A549 (cell line): ENCODE data around the gene CHRND.

Experiments used
- ELK1 ChIP-seq: fragments of 150-350 bp; IDR thresholded peaks from 2 replicates; pipeline ENCODE4 v1.6.1; 2014; ENCODE audit warnings: low read depth, mild to moderate bottlenecking, low read length
- HDAC2 ChIP-seq: fragments of 200-600 bp; sonication (generic); IDR thresholded peaks from 2 replicates; pipeline ENCODE4 v1.6.1; 2016
- HEYL ChIP-seq: fragments of 250-450 bp; sonication (Bioruptor Pico); IDR thresholded peaks from 2 replicates; pipeline ENCODE4 v1.8.0; 2021; ENCODE audit warnings: mild to moderate bottlenecking, moderate library complexity
- USF2 ChIP-seq: fragments of 450-650 bp; IDR thresholded peaks from 2 replicates; pipeline ENCODE4 v1.6.1; 2014; ENCODE audit warnings: antibody characterized with exemption
- TF ChIP-seq, protein P1 (sequence below): fragments of >200 bp; sonication (Bioruptor Twin); formaldehyde crosslinking; IDR thresholded peaks from 3 replicates; pipeline ENCODE4 v1.5.1; 2016

DNA sequence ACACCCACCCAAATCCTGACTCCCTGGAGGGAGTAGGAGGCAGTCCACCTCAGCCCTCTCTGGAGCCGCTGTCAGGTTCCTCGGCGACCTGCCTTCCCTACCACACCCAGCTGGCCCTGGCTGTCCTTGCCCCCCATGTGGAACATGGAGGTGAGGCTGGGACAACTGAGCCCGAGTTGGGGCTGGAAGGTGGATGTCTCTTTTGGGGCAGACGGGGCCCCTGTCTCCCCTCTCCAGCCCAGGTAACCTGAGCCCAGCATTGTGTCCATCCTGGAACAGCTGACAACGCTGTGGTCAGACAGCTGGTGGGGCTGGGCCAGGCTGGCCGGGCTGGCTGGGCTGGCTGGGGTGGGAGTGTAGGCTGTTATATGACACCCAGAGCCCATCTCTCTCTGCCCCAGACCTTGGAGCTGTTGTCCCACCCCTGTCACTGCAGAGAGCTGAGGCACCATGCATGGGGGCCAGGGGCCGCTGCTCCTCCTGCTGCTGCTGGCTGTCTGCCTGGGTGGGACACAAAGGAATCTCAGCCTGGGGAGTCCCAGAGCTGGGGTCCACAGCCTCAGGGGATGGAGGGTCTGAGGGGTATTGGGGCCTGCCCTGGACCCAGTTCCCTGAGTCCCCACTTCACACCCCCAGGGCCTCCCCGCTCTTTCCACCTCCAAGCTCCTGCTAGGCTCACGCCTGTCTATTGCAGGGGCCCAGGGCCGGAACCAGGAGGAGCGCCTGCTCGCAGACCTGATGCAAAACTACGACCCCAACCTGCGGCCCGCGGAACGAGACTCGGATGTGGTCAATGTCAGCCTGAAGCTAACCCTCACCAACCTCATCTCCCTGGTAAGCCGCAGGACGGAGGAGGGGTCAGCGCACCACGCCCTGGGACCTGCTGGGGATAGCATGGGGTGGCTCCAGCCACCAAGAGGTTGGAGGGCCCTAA lies 13.6 kb downstream of the CHRND start, which contains the start of gene CHRNG:
- TF ChIP-seq USF2 (no peak), HDAC2 (no peak), HEYL (CRISPR knock-in tag) (no peak), ELK1 (no peak)
- TF ChIP-seq, protein P1, sequence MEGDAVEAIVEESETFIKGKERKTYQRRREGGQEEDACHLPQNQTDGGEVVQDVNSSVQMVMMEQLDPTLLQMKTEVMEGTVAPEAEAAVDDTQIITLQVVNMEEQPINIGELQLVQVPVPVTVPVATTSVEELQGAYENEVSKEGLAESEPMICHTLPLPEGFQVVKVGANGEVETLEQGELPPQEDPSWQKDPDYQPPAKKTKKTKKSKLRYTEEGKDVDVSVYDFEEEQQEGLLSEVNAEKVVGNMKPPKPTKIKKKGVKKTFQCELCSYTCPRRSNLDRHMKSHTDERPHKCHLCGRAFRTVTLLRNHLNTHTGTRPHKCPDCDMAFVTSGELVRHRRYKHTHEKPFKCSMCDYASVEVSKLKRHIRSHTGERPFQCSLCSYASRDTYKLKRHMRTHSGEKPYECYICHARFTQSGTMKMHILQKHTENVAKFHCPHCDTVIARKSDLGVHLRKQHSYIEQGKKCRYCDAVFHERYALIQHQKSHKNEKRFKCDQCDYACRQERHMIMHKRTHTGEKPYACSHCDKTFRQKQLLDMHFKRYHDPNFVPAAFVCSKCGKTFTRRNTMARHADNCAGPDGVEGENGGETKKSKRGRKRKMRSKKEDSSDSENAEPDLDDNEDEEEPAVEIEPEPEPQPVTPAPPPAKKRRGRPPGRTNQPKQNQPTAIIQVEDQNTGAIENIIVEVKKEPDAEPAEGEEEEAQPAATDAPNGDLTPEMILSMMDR, result no peak
